ENCODE data around the gene HPRT1.

Gene HPRT1

GRCh38 chrX:134544513-134545151, 84.7 kb downstream of the HPRT1 start:
- no peak for DNase-seq

- no peak for DNase-seq
Observed at GRCh38 chrX:134545510-134545909, 85.5 kb downstream of the HPRT1 start.

- DNase-seq = no peak
Observed at GRCh38 chrX:134546187-134546586, 86.2 kb downstream of the HPRT1 start.

- no peak for DNase-seq
Observed at GRCh38 chrX:134547047-134547679, 87.2 kb downstream of the HPRT1 start.

GRCh38 chrX:134548257-134549201, 88.6 kb downstream of the HPRT1 start:
- DNase-seq = no peak

All from T-helper 9 cell (primary cell).